BJ (cell line): ENCODE data around the gene TRAK1. TPM values are rescaled to one million over a fixed set of nuclear protein-coding genes. Genes with fewer than 3 reads are reported as not detected.
A peak's percentile ranks its signal among the peaks of the same experiment; 100 is the strongest.

Experiments
- CTCF ChIA-PET: fragments of 350-600 bp; formaldehyde crosslinking; extraction: SDS; loops from one replicate; lab custom pipeline; 2021; ENCODE audit warnings: antibody characterized with exemption, inconsistent platforms; lab: Yijun Ruan, JAX
- POLR2A ChIA-PET: fragments of 300-600 bp; sonication (Branson Sonifier 250); formaldehyde crosslinking; extraction: SDS; loops from one replicate; lab custom pipeline; 2021; ENCODE audit warnings: antibody characterized with exemption; lab: Charles Lee
- DNase-seq: peaks from one replicate; pipeline ENCODE4 v3.0.0-alpha.2; 2011; ENCODE audit warnings: low read depth
- H3K27me3 ChIP-seq: 2 replicates; pipeline ENCODE4 v1.6.0; 2011; ENCODE audit warnings: low read length; ENCODE audit not compliant: control insufficient read depth, insufficient read depth
- H3K36me3 ChIP-seq: 2 replicates; pipeline ENCODE4 v1.5.1; 2011; ENCODE audit warnings: low read length; ENCODE audit not compliant: control insufficient read depth, insufficient read depth
- H3K4me3 ChIP-seq: 2 replicates; pipeline ENCODE4 v1.5.1; 2011; ENCODE audit warnings: low read depth, mild to moderate bottlenecking, control low read depth, low read length
- polyA plus RNA-seq: library from polyadenylated mRNA; depleted of rRNA; stranded (reverse); fragments of >200 nt; gene quantifications from 2 replicates; pipeline ENCODE4 v1.2.3, GENCODE V29; 2011
- TF ChIP-seq, protein P1 (sequence below): IDR thresholded peaks from 2 replicates; pipeline ENCODE4 v1.5.1; 2011; ENCODE audit warnings: low read depth, mild to moderate bottlenecking, control low read depth, inconsistent platforms, low read length, moderate library complexity; ENCODE audit not compliant: insufficient read depth

Gene TRAK1
- polyA plus RNA-seq, 1 experiment, result 36.3 TPM

GRCh38 chr3:42230860-42231259, 139.7 kb downstream of the TRAK1 start:
- CTCF ChIA-PET, result interaction anchor here (1.7 to 3.0 kb wide), 2 partner anchors 12 to 212 kb away, joined by 7 to 47 read pairs; no protein-coding TSS in a partner anchor
- TF ChIP-seq, protein P1, sequence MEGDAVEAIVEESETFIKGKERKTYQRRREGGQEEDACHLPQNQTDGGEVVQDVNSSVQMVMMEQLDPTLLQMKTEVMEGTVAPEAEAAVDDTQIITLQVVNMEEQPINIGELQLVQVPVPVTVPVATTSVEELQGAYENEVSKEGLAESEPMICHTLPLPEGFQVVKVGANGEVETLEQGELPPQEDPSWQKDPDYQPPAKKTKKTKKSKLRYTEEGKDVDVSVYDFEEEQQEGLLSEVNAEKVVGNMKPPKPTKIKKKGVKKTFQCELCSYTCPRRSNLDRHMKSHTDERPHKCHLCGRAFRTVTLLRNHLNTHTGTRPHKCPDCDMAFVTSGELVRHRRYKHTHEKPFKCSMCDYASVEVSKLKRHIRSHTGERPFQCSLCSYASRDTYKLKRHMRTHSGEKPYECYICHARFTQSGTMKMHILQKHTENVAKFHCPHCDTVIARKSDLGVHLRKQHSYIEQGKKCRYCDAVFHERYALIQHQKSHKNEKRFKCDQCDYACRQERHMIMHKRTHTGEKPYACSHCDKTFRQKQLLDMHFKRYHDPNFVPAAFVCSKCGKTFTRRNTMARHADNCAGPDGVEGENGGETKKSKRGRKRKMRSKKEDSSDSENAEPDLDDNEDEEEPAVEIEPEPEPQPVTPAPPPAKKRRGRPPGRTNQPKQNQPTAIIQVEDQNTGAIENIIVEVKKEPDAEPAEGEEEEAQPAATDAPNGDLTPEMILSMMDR, result no peak
- no peak overlapping the region for H3K4me3 ChIP-seq
- POLR2A ChIA-PET, result no interaction called here
- H3K36me3 ChIP-seq, result no peaks in the 10 kb centered on the region
- DNase-seq, result no peak
- no peaks in the 10 kb centered on the region; the same call in 1 of the 2 replicates for H3K27me3 ChIP-seq

DNA sequence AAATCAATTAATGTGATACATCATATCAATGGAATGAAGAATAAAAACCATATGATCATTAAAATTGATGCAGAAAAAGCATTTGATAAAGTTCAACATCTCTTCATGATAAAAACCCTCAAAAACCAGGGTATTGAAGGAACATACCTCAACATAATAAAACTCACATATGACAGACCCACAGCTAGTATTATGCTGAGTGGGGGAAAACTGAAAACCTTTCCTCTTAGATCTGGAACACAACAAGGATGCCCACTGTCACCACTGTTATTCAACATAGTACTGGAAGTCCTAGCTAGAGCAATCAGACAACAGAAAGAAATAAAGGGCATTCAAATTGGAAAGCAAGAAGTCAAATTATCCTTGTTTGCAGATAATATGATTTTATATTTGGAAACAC, 144.4 kb downstream of the TRAK1 start:
- Histone ChIP-seq H3K4me3 (no peak overlapping the region), H3K27me3 (no peaks in the 10 kb centered on the region; the same call in 1 of the 2 replicates), H3K36me3 (no peaks in the 10 kb centered on the region)
- DNase-seq, result no peak
- TF ChIP-seq, protein P1, result no peak
- ChIA-PET CTCF (interaction anchor here (1.0 to 1.2 kb wide), 2 partner anchors 206 to 208 kb away, joined by 3 to 4 read pairs; no protein-coding TSS in a partner anchor), POLR2A (no interaction called here)

GRCh38 chr3:42236611-42237010, 145.5 kb downstream of the TRAK1 start:
- Histone ChIP-seq H3K36me3 (no peaks in the 10 kb centered on the region), H3K4me3 (no peak overlapping the region), H3K27me3 (no peaks in the 10 kb centered on the region; the same call in 1 of the 2 replicates)
- ChIA-PET CTCF (interaction anchor here (1.0 kb wide), 1 partner anchor 11 kb away, joined by 6 read pairs; no protein-coding TSS in a partner anchor), POLR2A (no interaction called here)
- TF ChIP-seq, protein P1, result no peak
- DNase-seq, result no peak

- ChIA-PET POLR2A (no interaction called here), CTCF (interaction anchor here (4.0 to 8.1 kb wide), 3 partner anchors 16 to 300 kb away, joined by 24 to 122 read pairs (median 32); no protein-coding TSS in a partner anchor)
- peaks cover 10% of the 10 kb centered on the region for H3K27me3 ChIP-seq
- no peak overlapping the region for H3K4me3 ChIP-seq
- no peaks in the 10 kb centered on the region for H3K36me3 ChIP-seq
- TF ChIP-seq, protein P1, result no peak
- no peak for DNase-seq
These were observed 154.9 kb downstream of the TRAK1 start for GRCh38 chr3:42246091-42246490.

DNA sequence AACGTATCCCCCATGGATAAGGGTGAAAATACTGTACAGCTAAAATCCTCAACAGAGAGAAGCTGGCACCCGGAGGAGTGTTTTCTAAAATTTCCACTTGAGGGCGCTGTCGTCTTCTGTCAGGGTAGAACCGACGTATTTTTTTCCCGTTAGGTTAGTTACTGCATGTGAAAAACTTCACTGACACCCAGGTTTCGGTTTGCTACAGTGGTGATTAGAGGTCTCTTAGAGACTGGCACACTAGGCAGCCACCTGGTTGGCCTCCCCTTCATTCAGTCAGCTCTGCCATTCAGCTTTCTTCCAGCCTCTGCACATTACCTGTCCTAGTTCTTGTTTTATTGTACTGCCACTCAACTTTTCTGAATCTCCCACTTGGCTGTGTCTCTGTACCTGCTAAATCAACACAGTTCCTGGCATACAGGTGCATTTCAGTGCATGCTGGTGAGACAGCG, 156.4 kb downstream of the TRAK1 start:
- TF ChIP-seq, protein P1, result peak; percentile 69
- Histone ChIP-seq H3K36me3 (no peaks in the 10 kb centered on the region), H3K27me3 (peaks cover 10% of the 10 kb centered on the region), H3K4me3 (no peak overlapping the region)
- ChIA-PET POLR2A (no interaction called here), CTCF (interaction anchor here (0.7 to 8.1 kb wide), 25 partner anchors 8 to 299 kb away, joined by 3 to 122 read pairs (median 5); no protein-coding TSS in a partner anchor)
- no peak for DNase-seq
